ENCODE data around the gene SKP1. TPM values are rescaled to one million over a fixed set of nuclear protein-coding genes. Genes with fewer than 3 reads are reported as not detected.

The SKP1 gene
- total RNA-seq, 1 experiment from 2014 or later, result 348 TPM

DNA sequence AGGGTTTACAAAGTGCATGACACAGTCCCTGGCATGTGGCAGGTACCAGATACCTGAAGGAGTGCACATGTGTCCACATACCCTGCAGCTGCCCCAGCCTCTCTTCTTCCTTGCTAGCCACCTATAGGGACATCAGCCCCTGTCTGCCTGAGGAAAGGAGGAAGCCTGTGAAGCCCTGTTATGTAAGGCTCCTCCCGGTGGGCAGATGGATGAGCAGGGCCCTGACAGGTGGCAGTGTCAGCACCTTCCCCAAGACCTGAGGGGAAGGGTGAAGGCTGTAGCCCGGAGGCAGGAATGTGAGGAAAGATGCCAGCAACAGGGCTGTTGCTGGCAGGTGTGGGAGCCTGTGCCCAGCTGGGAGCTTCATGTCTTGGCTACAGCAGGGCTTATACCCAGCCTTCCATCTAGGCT is 40.5 kb downstream of the SKP1 start:
- H4K20me1 ChIP-seq (ENCODE audit: control insufficient read depth, insufficient read depth, insufficient read length), result no peaks in the 10 kb centered on the region
- Mint-ChIP-seq H3K9me3 (no peaks in the 10 kb centered on the region), H3K4me1 (peaks cover 18 to 20% of the 10 kb centered on the region in 2 experiments), H3K36me3 (ENCODE audit: insufficient read depth in 1 of 3, low read depth in 3 of 3) (peaks cover 7 to 15% (median 14%) of the 10 kb centered on the region in 3 experiments; a peak in 6 of 7 replicates), H3K4me3 (no peak overlapping the region), H3K27ac (no peak overlapping the region), H3K27me3 (ENCODE audit: low read depth) (no peaks in the 10 kb centered on the region)
- peak; percentile 24 for DNase-seq
- H3K27ac ChIP-seq (ENCODE audit: insufficient read length, low read depth, low read length), result no peak overlapping the region
- no peak overlapping the region for H3K9ac ChIP-seq (ENCODE audit: extremely low read depth, insufficient read length, low read length)
- no peak overlapping the region for H3K56ac ChIP-seq (ENCODE audit: insufficient read length, low read depth, low read length)
- no peaks in the 10 kb centered on the region for H3K27me3 ChIP-seq (ENCODE audit: insufficient read depth, low read length)
- no peak overlapping the region for H2BK15ac ChIP-seq (ENCODE audit: low read depth, low read length)
- H3K4me2 ChIP-seq (ENCODE audit: insufficient read depth, insufficient read length, low read length), result no peak overlapping the region
- no peak overlapping the region for H2BK120ac ChIP-seq (ENCODE audit: low read depth, low read length, poor library complexity, severe bottlenecking)
- H3K79me1 ChIP-seq (ENCODE audit: insufficient read depth, low read depth, low read length, poor library complexity, severe bottlenecking), result peaks cover 3% of the 10 kb centered on the region
- no peaks in the 10 kb centered on the region for H3K4me1 ChIP-seq (ENCODE audit: insufficient read depth, low read length)
- TF ChIP-seq, protein P1, sequence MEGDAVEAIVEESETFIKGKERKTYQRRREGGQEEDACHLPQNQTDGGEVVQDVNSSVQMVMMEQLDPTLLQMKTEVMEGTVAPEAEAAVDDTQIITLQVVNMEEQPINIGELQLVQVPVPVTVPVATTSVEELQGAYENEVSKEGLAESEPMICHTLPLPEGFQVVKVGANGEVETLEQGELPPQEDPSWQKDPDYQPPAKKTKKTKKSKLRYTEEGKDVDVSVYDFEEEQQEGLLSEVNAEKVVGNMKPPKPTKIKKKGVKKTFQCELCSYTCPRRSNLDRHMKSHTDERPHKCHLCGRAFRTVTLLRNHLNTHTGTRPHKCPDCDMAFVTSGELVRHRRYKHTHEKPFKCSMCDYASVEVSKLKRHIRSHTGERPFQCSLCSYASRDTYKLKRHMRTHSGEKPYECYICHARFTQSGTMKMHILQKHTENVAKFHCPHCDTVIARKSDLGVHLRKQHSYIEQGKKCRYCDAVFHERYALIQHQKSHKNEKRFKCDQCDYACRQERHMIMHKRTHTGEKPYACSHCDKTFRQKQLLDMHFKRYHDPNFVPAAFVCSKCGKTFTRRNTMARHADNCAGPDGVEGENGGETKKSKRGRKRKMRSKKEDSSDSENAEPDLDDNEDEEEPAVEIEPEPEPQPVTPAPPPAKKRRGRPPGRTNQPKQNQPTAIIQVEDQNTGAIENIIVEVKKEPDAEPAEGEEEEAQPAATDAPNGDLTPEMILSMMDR (conservative IDR thresholded peaks at IDR 0.05), result no peak
- H3K9me3 ChIP-seq (ENCODE audit: control insufficient read depth, low read depth, low read length), result no peaks in the 10 kb centered on the region
- no peak overlapping the region for H3K4ac ChIP-seq (ENCODE audit: low read depth, low read length)
- H2BK5ac ChIP-seq (ENCODE audit: insufficient read length, low read length), result no peak overlapping the region
- H3K23ac ChIP-seq (ENCODE audit: insufficient read length, low read depth, low read length), result no peak overlapping the region
- H2BK20ac ChIP-seq (ENCODE audit: low read depth, low read length, poor library complexity, severe bottlenecking), result no peak overlapping the region
- no peak overlapping the region for H2AFZ ChIP-seq (ENCODE audit: low read length)
- WGBS (ENCODE audit: extremely low coverage, insufficient read length, low lambda C conversion rate), result no CpG with 5 or more reads among the region's 2 CpGs
- no peak overlapping the region for H2BK12ac ChIP-seq (ENCODE audit: insufficient read length, low read depth, low read length)
- no peak overlapping the region for H3K14ac ChIP-seq (ENCODE audit: insufficient read depth, low read length)
- no peaks in the 10 kb centered on the region for H3K23me2 ChIP-seq (ENCODE audit: insufficient read length, low read depth, low read length, poor library complexity, severe bottlenecking)
- no peak overlapping the region for H4K8ac ChIP-seq (replicated peaks; ENCODE audit: insufficient read length, low read depth, low read length)
- H2AK5ac ChIP-seq (ENCODE audit: insufficient read length, low read length), result no peak overlapping the region
- H3T11ph ChIP-seq (ENCODE audit: low read length), result no peak overlapping the region
- no peak overlapping the region for H4K91ac ChIP-seq (ENCODE audit: insufficient read length, low read depth, low read length)
- no peak overlapping the region for H3K18ac ChIP-seq (ENCODE audit: insufficient read length, low read depth, low read length)
- H3K79me2 ChIP-seq (ENCODE audit: insufficient read depth, low read length), result no peaks in the 10 kb centered on the region; the same call in 1 of the 2 replicates
- no peak overlapping the region for H4K5ac ChIP-seq (ENCODE audit: insufficient read length, low read depth, low read length)
